ENCODE data around the gene ZFAND3. TPM values are rescaled to one million over a fixed set of nuclear protein-coding genes. Genes with fewer than 3 reads are reported as not detected.

ZFAND3 gene
- polyA plus RNA-seq, 1 donor (not counting 4 experiments of a cell fraction or from before 2014, with no cell fraction given): 19.6 TPM

- H3K9me1 ChIP-seq (ENCODE audit: control insufficient read depth, extremely low read depth, insufficient read depth, low read length): peaks cover 6% of the 10 kb centered on the region
- peaks cover 79% of the 10 kb centered on the region for H3K79me2 ChIP-seq (ENCODE audit: control insufficient read depth, insufficient read depth, low read length)
- no peak for TF ChIP-seq EZH2 (IDR thresholded peaks at IDR 0.05; ENCODE audit: low read length)
- no peak for TF ChIP-seq CTCF (optimal IDR thresholded peaks at IDR 0.05 in 1 of 3, IDR thresholded peaks at IDR 0.05 in 1 of 3, conservative IDR thresholded peaks at IDR 0.05 in 1 of 3; ENCODE audit: extremely low read depth in 1 of 3, insufficient read depth in 2 of 3, low read length in 3 of 3)
- dilution Hi-C loops (cut with MboI; ENCODE audit: extremely low pct_ligation_motif_present, low sequenced_read_pairs): no loop called here
- H4K20me1 ChIP-seq (ENCODE audit: control insufficient read depth, extremely low read depth, insufficient read depth, low read length): peaks cover 28% of the 10 kb centered on the region
- H3K4me3 ChIP-seq (ENCODE audit: control insufficient read depth in 2 of 3, extremely low read depth in 1 of 3, insufficient read depth in 2 of 3, low read depth in 1 of 3, low read length in 3 of 3): peak overlapping the region; percentile 28 to 58 (median 52)
- peak overlapping the region; percentile 57 for H3K27ac ChIP-seq (ENCODE audit: control insufficient read depth, insufficient read depth, low read length)
- peak overlapping the region; percentile 70 for H3K4me2 ChIP-seq (ENCODE audit: control insufficient read depth, extremely low read depth, insufficient read depth, low read depth, low read length)
- no peaks in the 10 kb centered on the region for H3K9me3 ChIP-seq (ENCODE audit: control insufficient read depth, low read depth, low read length)
- FAIRE-seq (peak; percentile 75), DNase-seq (ENCODE audit: low read depth, low spot score) (no peak)
- H3K9ac ChIP-seq (ENCODE audit: control insufficient read depth, extremely low read depth, insufficient read depth, low read length): peak overlapping the region; percentile 52
- peaks cover 0 to 2% of the 10 kb centered on the region in 2 experiments for H3K36me3 ChIP-seq (ENCODE audit: control insufficient read depth in 2 of 2, extremely low read depth in 1 of 2, insufficient read depth in 2 of 2, low read length in 2 of 2)
- H3K4me1 ChIP-seq (ENCODE audit: control insufficient read depth, extremely low read depth, insufficient read depth, low read length): peaks cover 31% of the 10 kb centered on the region
- H3K27me3 ChIP-seq (ENCODE audit: control insufficient read depth, extremely low read depth, insufficient read depth, low read length): no peaks in the 10 kb centered on the region
- H2AFZ ChIP-seq (ENCODE audit: control insufficient read depth, low read length): no peak overlapping the region
Measured at GRCh38 chr6:37822851-37823682, 3.5 kb downstream of the ZFAND3 start.

- DNase-seq (ENCODE audit: low read depth, low spot score) (no peak), FAIRE-seq (no peak)
- TF ChIP-seq CTCF (optimal IDR thresholded peaks at IDR 0.05 in 1 of 3, IDR thresholded peaks at IDR 0.05 in 1 of 3, conservative IDR thresholded peaks at IDR 0.05 in 1 of 3; ENCODE audit: extremely low read depth in 1 of 3, insufficient read depth in 2 of 3, low read length in 3 of 3): no peak
- no peak for TF ChIP-seq EZH2 (IDR thresholded peaks at IDR 0.05; ENCODE audit: low read length)
- dilution Hi-C loops (cut with MboI; ENCODE audit: extremely low pct_ligation_motif_present, low sequenced_read_pairs): no loop called here
- peaks cover 0 to 2% of the 10 kb centered on the region in 2 experiments for H3K36me3 ChIP-seq (ENCODE audit: control insufficient read depth in 2 of 2, extremely low read depth in 1 of 2, insufficient read depth in 2 of 2, low read length in 2 of 2)
- H3K27me3 ChIP-seq (ENCODE audit: control insufficient read depth, extremely low read depth, insufficient read depth, low read length): no peaks in the 10 kb centered on the region
- H3K9me1 ChIP-seq (ENCODE audit: control insufficient read depth, extremely low read depth, insufficient read depth, low read length): peaks cover 6% of the 10 kb centered on the region
- H3K4me3 ChIP-seq (ENCODE audit: control insufficient read depth in 2 of 3, extremely low read depth in 1 of 3, insufficient read depth in 2 of 3, low read depth in 1 of 3, low read length in 3 of 3): no peak overlapping the region
- peaks cover 89% of the 10 kb centered on the region for H3K79me2 ChIP-seq (ENCODE audit: control insufficient read depth, insufficient read depth, low read length)
- no peak overlapping the region for H3K9ac ChIP-seq (ENCODE audit: control insufficient read depth, extremely low read depth, insufficient read depth, low read length)
- no peak overlapping the region for H3K27ac ChIP-seq (ENCODE audit: control insufficient read depth, insufficient read depth, low read length)
- H4K20me1 ChIP-seq (ENCODE audit: control insufficient read depth, extremely low read depth, insufficient read depth, low read length): peaks cover 30% of the 10 kb centered on the region
- no peaks in the 10 kb centered on the region for H3K9me3 ChIP-seq (ENCODE audit: control insufficient read depth, low read depth, low read length)
- peaks cover 28% of the 10 kb centered on the region for H3K4me1 ChIP-seq (ENCODE audit: control insufficient read depth, extremely low read depth, insufficient read depth, low read length)
- H3K4me2 ChIP-seq (ENCODE audit: control insufficient read depth, extremely low read depth, insufficient read depth, low read depth, low read length): no peak overlapping the region
- no peak overlapping the region for H2AFZ ChIP-seq (ENCODE audit: control insufficient read depth, low read length)
Measured at GRCh38 chr6:37824170-37824569, 4.6 kb downstream of the ZFAND3 start.

Data from keratinocyte (primary cell).